Heart right ventricle (tissue), 16 donors: ENCODE measurements around the gene NACAD. TPM values are rescaled to one million over a fixed set of nuclear protein-coding genes. Genes with fewer than 3 reads are reported as not detected.

Source experiments
- ATAC-seq, 8 donors: fragments of 200-7000 bp; cut with Tn5 transposase; one replicate each; pipeline ENCODE4 v1.9.1; 2020; ENCODE audit warnings: mild to moderate bottlenecking in 8 of 8, moderate library complexity in 8 of 8, moderate number of reproducible peaks in 1 of 8
- DNase-seq, 2 donors: peaks; one replicate each; pipeline ENCODE4 v3.0.0-alpha.2; 2020
- H3K27ac ChIP-seq, 10 donors: fragments of 200-600 bp; sonication (generic) in 2 of 10; one replicate each; pipeline versions ENCODE4 v1.5.0 to v1.8.0; 2020 to 2022; ENCODE audit warnings: mild to moderate bottlenecking in 3 of 10
- H3K27me3 ChIP-seq, 7 donors: fragments of 200-600 bp; one replicate each; pipeline ENCODE4 v1.8.0; 2021 to 2022; ENCODE audit warnings: mild to moderate bottlenecking in 2 of 7
- H3K36me3 ChIP-seq, 9 donors: fragments of 200-600 bp; sonication (generic) in 1 of 9; one replicate each; pipeline versions ENCODE4 v1.5.0 to v1.8.0; 2020 to 2022; ENCODE audit warnings: mild to moderate bottlenecking in 2 of 9
- H3K4me1 ChIP-seq, 9 donors: fragments of 200-600 bp; sonication (generic) in 1 of 9; one replicate each; pipeline versions ENCODE4 v1.5.0 to v1.8.0; 2020 to 2022; ENCODE audit warnings: mild to moderate bottlenecking in 4 of 9
- H3K4me3 ChIP-seq, 10 donors: fragments of 200-600 bp; sonication (generic) in 2 of 10; one replicate each; pipeline versions ENCODE4 v1.5.0 to v1.8.0; 2020 to 2022; ENCODE audit warnings: mild to moderate bottlenecking in 7 of 10, moderate library complexity in 2 of 10
- H3K9me3 ChIP-seq, 11 donors: fragments of 200-600 bp in 10 of 11; sonication (generic) in 2 of 11; one replicate each; pipeline versions ENCODE4 v1.5.0 to v1.8.0; 2013 to 2022; ENCODE audit warnings: mild to moderate bottlenecking in 2 of 11, control low read depth in 1 of 11, moderate library complexity in 1 of 11
- CTCF ChIP-seq, 9 donors: fragments of 200-600 bp; sonication (generic) in 2 of 9; IDR thresholded peaks; one replicate each; pipeline versions ENCODE4 v1.5.0 to v1.8.0; 2021 to 2022; ENCODE audit warnings: antibody characterized with exemption in 9 of 9, mild to moderate bottlenecking in 5 of 9, moderate library complexity in 1 of 9
- WGBS, 2 donors: extraction: QIAGEN DNeasy Blood & Tissue Kit; methylation state at CpG; one replicate each; pipeline ENCODE4 v1.1.7; 2013; ENCODE audit warnings: inconsistent platforms in 1 of 2; 5-methylcytosine and 5-hydroxymethylcytosine counted together
- intact Hi-C, 10 donors: fragments of 100-400 bp; cut with DNase I; formaldehyde crosslinking; loops; one replicate each; pipeline versions ENCODE4 v1.11.1 to v1.14.2; 2022
- polyA plus RNA-seq, 2 donors: library from polyadenylated mRNA; stranded (reverse); fragments of 200-250 nt; gene quantifications; one replicate each; pipeline ENCODE4 v1.2.3, GENCODE V29; 2013
- total RNA-seq, 10 donors: library from RNA; stranded (reverse); fragmentation: NEBNext Ultra II Directional in 3 of 10; extraction: Animal tissue kit (Norgen Biotek cat#: 25700) in 3 of 10; gene quantifications; one replicate each; pipeline versions ENCODE4 v1.2.1 to v1.2.4, GENCODE V29; 2021 to 2023
- donor health status: Arrhythmogenic right ventricular cardiomyopathy.
- donor health status: ischemic (EF 13 %, LVEDD 7.1; RV severe dilation, severe dysfunction).
- donor health status: healthy with polysubstance abuse.
- donor health status: DM: no; HTN: yes; CAD: no.
- donor health status: DM: no; HTN: no; CAD: no.
- donor health status: ischemic (EF 25% LVEDD 6.9; RV normal size, moderate dysfunction).
- donor health status: ischemic (EF 25% LVEDD 5.7; RV mildly dilated, moderate dysfunction).
- donor health status: healthy.
- donor health status: DM: yes; HTN: yes; CAD: no.
- donor health status: Ischemic cardiomyopathy.
- donor health status: ischemic (EF 35%, LVEDD 5.7; RV mildly dilated, moderate dysfunction).
- donor health status: nonischemic (EF 11% LVEDD 7.7; RV severe dilation, severe dysfunction).
- donor health status: DM: yes; HTN: yes; CAD: no.
- donor health status: PGD.
- donor health status: ischemic (EF 29% LVEDD 5.4; RV normal size, mild dysfunction).
- donor health status: nonischemic (EF 23%, LVEDD 6.1; RV moderate dilation, normal function).

Gene NACAD
- total and polyA plus RNA-seq, 12 donors, result 3.0 to 12.0 (median 4.7) TPM

DNA sequence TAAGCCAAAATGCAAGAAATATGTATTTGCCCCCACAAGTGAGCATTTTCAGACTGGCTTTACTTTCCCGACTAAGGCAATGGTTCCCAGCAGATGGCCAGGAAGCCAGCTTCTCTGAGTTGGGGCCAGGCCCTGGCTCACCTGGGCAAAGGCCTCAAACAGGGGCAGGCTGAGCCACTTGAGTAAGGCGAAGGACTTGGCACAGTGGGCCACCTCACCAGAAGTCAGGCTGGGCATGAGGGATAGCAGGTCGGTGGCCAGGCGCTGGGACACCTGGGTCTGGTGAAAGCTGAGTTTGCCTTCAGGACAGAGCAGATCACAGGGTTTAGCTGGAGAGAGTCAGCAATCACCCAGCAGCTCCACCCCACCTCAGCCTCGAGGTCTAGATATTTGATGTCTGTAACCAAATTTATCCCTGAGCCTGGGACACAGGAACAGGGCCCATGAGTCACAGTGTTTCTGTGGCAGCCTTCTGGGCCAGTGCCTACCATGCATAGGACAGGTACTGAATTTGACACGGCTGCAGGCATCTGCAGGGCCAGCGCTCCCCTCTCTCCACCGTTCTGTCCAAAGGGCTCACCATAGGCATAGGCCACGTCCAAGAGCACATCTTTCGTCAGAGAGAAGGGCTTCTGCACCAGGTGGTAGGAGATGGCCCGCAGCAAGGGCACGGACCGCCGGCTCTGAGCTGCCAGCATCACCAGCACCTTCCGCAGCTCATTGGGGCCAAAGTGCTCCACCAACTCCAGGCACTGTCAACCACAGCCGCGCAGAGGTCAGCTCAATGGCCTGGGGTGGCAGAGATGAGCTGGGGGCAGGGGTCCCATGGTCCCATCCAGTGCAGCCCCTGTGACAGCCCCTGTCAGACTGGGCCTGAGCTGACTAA, 15.4 kb upstream of the NACAD start:
- no peak overlapping the region for H3K4me3 ChIP-seq
- ATAC-seq (peak in 5 of 8 donors; percentile 4 to 55 (median 26)), DNase-seq (no peak)
- no peaks in the 10 kb centered on the region for H3K27me3 ChIP-seq
- no peaks in the 10 kb centered on the region for H3K9me3 ChIP-seq
- intact Hi-C loops, result loop anchor here in 1 of 10 donors (10.0 kb wide), 1 partner anchor 89 kb away; no protein-coding TSS in a partner anchor
- H3K4me1 ChIP-seq, result peaks cover 7 to 55% (median 31%) of the 10 kb centered on the region in 9 donors
- peak overlapping the region in 1 of 10 donors; percentile 28 for H3K27ac ChIP-seq
- peaks cover 12 to 100% (median 93%) of the 10 kb centered on the region in 9 donors for H3K36me3 ChIP-seq
- WGBS, 2 donors, result 91% methylated on average over 17 of the region's 17 CpGs
- no peak for TF ChIP-seq CTCF (IDR thresholded peaks at IDR 0.05)

GRCh38 chr7:45102785-45103712, 14.3 kb upstream of the NACAD start:
- peak overlapping the region in 1 of 10 donors; percentile 28 for H3K27ac ChIP-seq
- intact Hi-C loops, result loop anchor here in 1 of 10 donors (10.0 kb wide), 1 partner anchor 88 kb away; no protein-coding TSS in a partner anchor
- TF ChIP-seq CTCF (IDR thresholded peaks at IDR 0.05), result no peak
- peaks cover 12 to 100% (median 89%) of the 10 kb centered on the region in 9 donors for H3K36me3 ChIP-seq
- 77 to 84% methylated on average over 14 of the region's 14 CpGs for WGBS, 2 donors
- H3K4me1 ChIP-seq, result peaks cover 1 to 43% (median 20%) of the 10 kb centered on the region in 9 donors
- ATAC-seq (no peak), DNase-seq (no peak)
- H3K4me3 ChIP-seq, result no peak overlapping the region
- H3K9me3 ChIP-seq, result no peaks in the 10 kb centered on the region
- no peaks in the 10 kb centered on the region for H3K27me3 ChIP-seq

GRCh38 chr7:45101748-45102147, 13.0 kb upstream of the NACAD start:
- intact Hi-C loops, result loop anchor here in 1 of 10 donors (10.0 kb wide), 1 partner anchor 87 kb away; no protein-coding TSS in a partner anchor
- Histone ChIP-seq H3K27me3 (no peaks in the 10 kb centered on the region), H3K4me3 (no peak overlapping the region), H3K4me1 (peaks cover 0 to 30% (median 9%) of the 10 kb centered on the region in 9 donors), H3K27ac (no peak overlapping the region), H3K9me3 (no peaks in the 10 kb centered on the region), H3K36me3 (peaks cover 12 to 91% (median 78%) of the 10 kb centered on the region in 9 donors)
- no peak for ATAC-seq
- no peak for DNase-seq
- TF ChIP-seq CTCF (IDR thresholded peaks at IDR 0.05), result no peak
- 90 to 95% methylated on average over 12 of the region's 12 CpGs for WGBS, 2 donors
